Uterus (tissue), 2 donors: ENCODE results near the gene PSMB10.
"Not testable (repeated sequence)": the region's sequence is repeated elsewhere in the genome, so short reads cannot be mapped to it uniquely, and the experiment has no call there.

Experiments used
- CTCF ChIP-seq, 4 experiments: fragments of 200-600 bp in 2 of 4; fragments of 450-650 bp in 2 of 4; sonication (generic) in 2 of 4; IDR thresholded peaks; one replicate each; pipeline ENCODE4 v1.5.1; 2016 to 2019; ENCODE audit warnings: antibody characterized with exemption in 4 of 4, mild to moderate bottlenecking in 2 of 4, moderate library complexity in 1 of 4
- POLR2A ChIP-seq, 2 donors: fragments of 450-650 bp; IDR thresholded peaks; one replicate each; pipeline ENCODE4 v1.6.1; 2016; ENCODE audit warnings: antibody characterized with exemption in 2 of 2, mild to moderate bottlenecking in 1 of 2, moderate library complexity in 1 of 2

- not testable (repeated sequence) for TF ChIP-seq CTCF, POLR2A (IDR thresholded peaks at IDR 0.05)
These were observed 35.6 kb upstream of the PSMB10 start for GRCh38 chr16:67972285-67972684.
